Calu3 (cell line): Measurements from ENCODE around the gene DYNC2H1. TPM values are rescaled to one million over a fixed set of nuclear protein-coding genes. Genes with fewer than 3 reads are reported as not detected.

ENCODE experiments used
- BruUV-seq: library from RNA; stranded (reverse); fragments of 400-500 nt; replicated peaks from 2 replicates; lab custom pipeline; 2021; lab: Mats Ljungman, UMichigan
- CTCF ChIA-PET: fragments of 300-600 bp; sonication (Branson Sonifier 250); formaldehyde crosslinking; loops from one replicate; lab custom pipeline; 2022; ENCODE audit warnings: antibody characterized with exemption; lab: Charles Lee
- DNase-seq: peaks from one replicate; pipeline ENCODE4 v3.0.0; 2022
- H3K27ac Mint-ChIP-seq: one replicate; pipeline ENCODE4 v1.8.0; 2022; ENCODE audit warnings: mixed read lengths; ENCODE audit not compliant: unreplicated experiment
- H3K27me3 Mint-ChIP-seq: one replicate; pipeline ENCODE4 v1.8.0; 2022; ENCODE audit warnings: mixed read lengths; ENCODE audit not compliant: unreplicated experiment
- H3K36me3 Mint-ChIP-seq: one replicate; pipeline ENCODE4 v1.8.0; 2022; ENCODE audit warnings: mild to moderate bottlenecking, moderate library complexity, mixed read lengths; ENCODE audit not compliant: insufficient read depth, unreplicated experiment
- H3K4me1 Mint-ChIP-seq: one replicate; pipeline ENCODE4 v1.8.0; 2022; ENCODE audit warnings: mild to moderate bottlenecking, low read depth, mixed read lengths; ENCODE audit not compliant: unreplicated experiment
- H3K4me3 Mint-ChIP-seq: one replicate; pipeline ENCODE4 v1.8.0; 2022; ENCODE audit warnings: mild to moderate bottlenecking, low read depth, moderate library complexity, mixed read lengths; ENCODE audit not compliant: unreplicated experiment
- H3K9me3 Mint-ChIP-seq: one replicate; pipeline ENCODE4 v1.8.0; 2022; ENCODE audit warnings: low read depth, mixed read lengths; ENCODE audit not compliant: unreplicated experiment
- CTCF ChIP-seq: fragments of 200-600 bp; IDR thresholded peaks from one replicate; pipeline ENCODE4 v1.8.0; 2022; ENCODE audit warnings: antibody characterized with exemption; ENCODE audit not compliant: unreplicated experiment
- intact Hi-C: fragments of 100-400 bp; cut with micrococcal nuclease; formaldehyde crosslinking; loops from one replicate; pipeline ENCODE4 v1.10.0; 2022; ENCODE audit not compliant: unreplicated experiment
- total RNA-seq: library from RNA; stranded (reverse); gene quantifications from 2 replicates; pipeline ENCODE4 v1.2.3, GENCODE V29; 2022

DYNC2H1 gene
- total RNA-seq, 1 experiment from 2014 or later = 3.4 TPM

- Mint-ChIP-seq H3K4me3 (no peak overlapping the region), H3K4me1 (no peaks in the 10 kb centered on the region), H3K27me3 (no peaks in the 10 kb centered on the region), H3K9me3 (peaks cover 22% of the 10 kb centered on the region), H3K27ac (no peak overlapping the region), H3K36me3 (no peaks in the 10 kb centered on the region)
- no TSS peak for BruUV-seq
- no peak for DNase-seq
- intact Hi-C loops = no loop called here
- CTCF ChIA-PET = no interaction called here
- TF ChIP-seq CTCF = no peak
These were observed 185.3 kb downstream of the DYNC2H1 start for GRCh38 chr11:103294516-103294915.

GRCh38 chr11:103295704-103296103 is 186.5 kb downstream of the DYNC2H1 start:
- BruUV-seq = no TSS peak
- Mint-ChIP-seq H3K9me3 (peaks cover 22% of the 10 kb centered on the region), H3K27me3 (no peaks in the 10 kb centered on the region), H3K4me1 (no peaks in the 10 kb centered on the region), H3K36me3 (no peaks in the 10 kb centered on the region), H3K27ac (no peak overlapping the region), H3K4me3 (no peak overlapping the region)
- no peak for DNase-seq
- TF ChIP-seq CTCF = no peak
- intact Hi-C loops = no loop called here
- CTCF ChIA-PET = no interaction called here

GRCh38 chr11:103297900-103298299 is 188.7 kb downstream of the DYNC2H1 start:
- Mint-ChIP-seq H3K27me3 (no peaks in the 10 kb centered on the region), H3K4me1 (no peaks in the 10 kb centered on the region), H3K36me3 (no peaks in the 10 kb centered on the region), H3K9me3 (peaks cover 14% of the 10 kb centered on the region), H3K27ac (no peak overlapping the region), H3K4me3 (no peak overlapping the region)
- CTCF ChIA-PET = no interaction called here
- DNase-seq = no peak
- no TSS peak for BruUV-seq
- no peak for TF ChIP-seq CTCF
- intact Hi-C loops = no loop called here

GRCh38 chr11:103315248-103315647 is 206.0 kb downstream of the DYNC2H1 start:
- Mint-ChIP-seq H3K4me3 (no peak overlapping the region), H3K27me3 (no peaks in the 10 kb centered on the region), H3K36me3 (no peaks in the 10 kb centered on the region), H3K9me3 (no peaks in the 10 kb centered on the region), H3K4me1 (no peaks in the 10 kb centered on the region), H3K27ac (no peak overlapping the region)
- intact Hi-C loops = no loop called here
- DNase-seq = no peak
- BruUV-seq = no TSS peak
- CTCF ChIA-PET = no interaction called here
- no peak for TF ChIP-seq CTCF

- CTCF ChIA-PET = no interaction called here
These were observed 207.9 kb downstream of the DYNC2H1 start for GRCh38 chr11:103317118-103317517.

More at GRCh38 chr11:103317118-103317517, 207.9 kb downstream of the DYNC2H1 start:
- Mint-ChIP-seq H3K36me3 (no peaks in the 10 kb centered on the region), H3K9me3 (no peaks in the 10 kb centered on the region), H3K4me3 (no peak overlapping the region), H3K4me1 (no peaks in the 10 kb centered on the region), H3K27ac (no peak overlapping the region), H3K27me3 (no peaks in the 10 kb centered on the region)
- DNase-seq = no peak
- intact Hi-C loops = no loop called here
- no peak for TF ChIP-seq CTCF
- BruUV-seq = no TSS peak
